PC-3 (cell line): ENCODE measurements around the gene THY1. TPM values are rescaled to one million over a fixed set of nuclear protein-coding genes. Genes with fewer than 3 reads are reported as not detected.
"Not testable (repeated sequence)": the region's sequence is repeated elsewhere in the genome, so short reads cannot be mapped to it uniquely, and the experiment has no call there.

Experiments
- ATAC-seq: fragments of 200-7000 bp; cut with Tn5 transposase; 2 replicates; pipeline ENCODE4 v1.9.1; 2020; ENCODE audit warnings: mild to moderate bottlenecking, moderate library complexity
- BruUV-seq: library from RNA; stranded (reverse); fragments of 400-500 nt; replicated peaks from 2 replicates; lab custom pipeline; 2021; lab: Mats Ljungman, UMichigan
- CTCF ChIA-PET: fragments of 300-600 bp; sonication (Branson Sonifier 250); formaldehyde crosslinking; loops from one replicate; lab custom pipeline; 2022; ENCODE audit warnings: antibody characterized with exemption; lab: Charles Lee
- POLR2A ChIA-PET: fragments of 300-600 bp; sonication (Branson Sonifier 250); formaldehyde crosslinking; loops from one replicate; lab custom pipeline; 2022; ENCODE audit warnings: antibody characterized with exemption; ENCODE audit not compliant: unreplicated experiment; lab: Charles Lee
- DNase-seq: peaks from one replicate; pipeline ENCODE4 v3.0.0-alpha.2; 2015
- H2AFZ ChIP-seq: fragments of 300-600 bp; sonication (generic); 2 replicates; pipeline ENCODE4 v1.6.0; 2016; ENCODE audit warnings: antibody characterized with exemption, low read length
- H3F3A ChIP-seq: fragments of 300-600 bp; sonication (generic); one replicate; pipeline ENCODE4 v1.6.0; 2017; ENCODE audit warnings: antibody characterized with exemption, low read length, control low read depth, mild to moderate bottlenecking; ENCODE audit not compliant: unreplicated experiment
- H3K27ac ChIP-seq: fragments of 300-600 bp; sonication (generic); 2 replicates; pipeline ENCODE4 v1.5.1; 2016; ENCODE audit warnings: mild to moderate bottlenecking, low read length
- H3K27me3 ChIP-seq: fragments of 300-600 bp; sonication (generic); 2 replicates; pipeline ENCODE4 v1.6.1; 2016; ENCODE audit warnings: low read length, mixed read lengths
- H3K36me3 ChIP-seq: fragments of 300-600 bp; sonication (generic); 2 replicates; pipeline ENCODE4 v1.6.1; 2016; ENCODE audit warnings: low read depth, mixed run types, low read length, mixed read lengths
- H3K4me1 ChIP-seq: fragments of 300-600 bp; sonication (generic); 2 replicates; pipeline ENCODE4 v1.5.1; 2016; ENCODE audit warnings: low read length; ENCODE audit not compliant: insufficient read depth
- H3K4me2 ChIP-seq: fragments of 300-600 bp; sonication (generic); 2 replicates; pipeline ENCODE4 v1.6.0; 2016; ENCODE audit warnings: low read length
- H3K4me3 ChIP-seq: fragments of 300-600 bp; sonication (generic); 2 replicates; pipeline ENCODE4 v1.5.1; 2016; ENCODE audit warnings: mild to moderate bottlenecking, low read length, mixed read lengths
- H3K79me2 ChIP-seq: fragments of 300-600 bp; sonication (generic); 2 replicates; pipeline ENCODE4 v1.6.1; 2017; ENCODE audit warnings: low read length, mixed read lengths
- H3K9ac ChIP-seq: fragments of 300-600 bp; sonication (generic); 2 replicates; pipeline ENCODE4 v1.6.0; 2016; ENCODE audit warnings: mild to moderate bottlenecking, low read length
- H3K9me2 ChIP-seq: fragments of 300-600 bp; sonication (generic); replicated peaks from 2 replicates; pipeline ENCODE4 v1.6.1; 2016; ENCODE audit warnings: mixed run types, low read length, mixed read lengths
- H3K9me3 ChIP-seq: fragments of 300-600 bp; sonication (generic); 2 replicates; pipeline ENCODE4 v1.6.1; 2016; ENCODE audit warnings: low read length, mixed read lengths
- H4K20me1 ChIP-seq: fragments of 300-600 bp; sonication (generic); 2 replicates; pipeline ENCODE4 v1.6.1; 2016; ENCODE audit warnings: low read length, mixed read lengths
- EZH2 ChIP-seq: fragments of 300-600 bp; sonication (generic); IDR thresholded peaks from one replicate; pipeline ENCODE4 v1.6.1; 2017; ENCODE audit warnings: antibody characterized with exemption, mild to moderate bottlenecking, low read length; ENCODE audit not compliant: unreplicated experiment
- EZH2phosphoT487 ChIP-seq: fragments of 300-600 bp; sonication (generic); IDR thresholded peaks from 2 replicates; pipeline ENCODE4 v1.6.1; 2018; ENCODE audit warnings: mild to moderate bottlenecking, antibody characterized with exemption, low read length, borderline replicate concordance
- intact Hi-C: fragments of 100-400 bp; cut with micrococcal nuclease; formaldehyde crosslinking; loops from 2 replicates; pipeline ENCODE4 v1.9.0; 2023
- total RNA-seq: library from RNA; depleted of rRNA; stranded (reverse); fragments of >200 nt; gene quantifications from 2 replicates; pipeline ENCODE4 v1.2.3, GENCODE V29; 2014
- TF ChIP-seq, protein P1 (sequence below): fragments of 300-600 bp; sonication (generic); conservative IDR thresholded peaks from 2 replicates; pipeline ENCODE4 v1.5.1; 2017; ENCODE audit warnings: antibody characterized with exemption, low read depth, mild to moderate bottlenecking, low read length

The THY1 gene
- total RNA-seq, 1 experiment from 2014 or later: not detected

DNA sequence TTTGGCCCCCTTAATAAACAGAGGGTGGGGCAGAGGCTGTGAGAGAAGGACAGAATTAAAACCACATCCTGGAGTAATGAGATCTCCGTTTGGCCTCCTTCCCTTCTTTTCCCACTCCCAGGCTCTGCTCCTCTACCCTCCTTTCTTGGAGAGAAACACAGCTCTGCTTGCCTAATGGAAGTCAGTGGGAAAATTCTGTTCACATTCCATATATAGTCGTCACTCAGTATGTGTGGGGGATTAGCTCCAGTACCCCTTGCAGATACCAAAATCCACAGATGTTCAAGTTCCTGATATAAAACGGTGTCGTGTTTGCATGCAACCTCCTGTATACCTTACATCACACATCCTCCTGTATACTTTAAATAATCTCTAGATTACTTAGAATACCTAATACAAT is 37.6 kb upstream of the THY1 start:
- no peak overlapping the region for H3K9ac ChIP-seq
- H3K27ac ChIP-seq: 0 out of 2 replicates have a peak overlapping the region, but pooled peaks have one; percentile 4
- peaks cover 19% of the 10 kb centered on the region for H3K4me1 ChIP-seq

DNA sequence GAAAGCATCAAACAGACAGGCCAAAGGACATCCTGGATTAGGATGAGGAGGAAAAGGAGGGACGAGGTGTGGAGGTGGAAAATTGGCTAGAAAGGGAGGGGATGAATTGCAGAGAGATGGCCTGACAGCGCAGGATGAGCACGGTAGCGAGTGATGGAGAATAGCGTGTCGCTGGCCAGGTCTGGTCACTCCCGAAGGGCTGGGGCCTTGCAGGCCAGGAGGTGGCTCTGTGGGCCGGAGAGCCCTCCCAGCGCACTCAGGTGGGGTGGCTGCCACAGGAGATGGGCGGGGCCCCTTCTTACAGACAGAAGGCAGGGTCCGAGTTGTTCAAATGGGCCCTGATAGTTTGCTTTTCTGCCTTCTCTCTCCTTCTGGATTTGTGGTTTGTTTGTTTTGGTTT is 37.1 kb upstream of the THY1 start:
- ChIA-PET POLR2A (no interaction called here), CTCF (no interaction called here)
- Histone ChIP-seq H3K27me3 (no peaks in the 10 kb centered on the region), H3K9me3 (no peaks in the 10 kb centered on the region), H3K9ac (no peak overlapping the region), H2AFZ (no peak overlapping the region), H4K20me1 (no peaks in the 10 kb centered on the region), H3K4me3 (no peak overlapping the region), H3K79me2 (no peaks in the 10 kb centered on the region), H3K36me3 (no peaks in the 10 kb centered on the region), H3K9me2 (no peaks in the 10 kb centered on the region), H3F3A (no peaks in the 10 kb centered on the region), H3K4me1 (peaks cover 19% of the 10 kb centered on the region), H3K27ac (0 out of 2 replicates have a peak overlapping the region, but pooled peaks have one; percentile 4), H3K4me2 (no peak overlapping the region)
- intact Hi-C loops: no loop called here
- DNase-seq: no peak
- BruUV-seq: no TSS peak
- ATAC-seq: no peak
- TF ChIP-seq, protein P1, sequence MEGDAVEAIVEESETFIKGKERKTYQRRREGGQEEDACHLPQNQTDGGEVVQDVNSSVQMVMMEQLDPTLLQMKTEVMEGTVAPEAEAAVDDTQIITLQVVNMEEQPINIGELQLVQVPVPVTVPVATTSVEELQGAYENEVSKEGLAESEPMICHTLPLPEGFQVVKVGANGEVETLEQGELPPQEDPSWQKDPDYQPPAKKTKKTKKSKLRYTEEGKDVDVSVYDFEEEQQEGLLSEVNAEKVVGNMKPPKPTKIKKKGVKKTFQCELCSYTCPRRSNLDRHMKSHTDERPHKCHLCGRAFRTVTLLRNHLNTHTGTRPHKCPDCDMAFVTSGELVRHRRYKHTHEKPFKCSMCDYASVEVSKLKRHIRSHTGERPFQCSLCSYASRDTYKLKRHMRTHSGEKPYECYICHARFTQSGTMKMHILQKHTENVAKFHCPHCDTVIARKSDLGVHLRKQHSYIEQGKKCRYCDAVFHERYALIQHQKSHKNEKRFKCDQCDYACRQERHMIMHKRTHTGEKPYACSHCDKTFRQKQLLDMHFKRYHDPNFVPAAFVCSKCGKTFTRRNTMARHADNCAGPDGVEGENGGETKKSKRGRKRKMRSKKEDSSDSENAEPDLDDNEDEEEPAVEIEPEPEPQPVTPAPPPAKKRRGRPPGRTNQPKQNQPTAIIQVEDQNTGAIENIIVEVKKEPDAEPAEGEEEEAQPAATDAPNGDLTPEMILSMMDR: no peak
- TF ChIP-seq EZH2phosphoT487 (no peak), EZH2 (no peak)

More for the DNA sequence above, 37.6 kb upstream of the THY1 start:
- Histone ChIP-seq H3F3A (no peaks in the 10 kb centered on the region), H4K20me1 (no peaks in the 10 kb centered on the region), H3K9me3 (no peaks in the 10 kb centered on the region), H3K27me3 (no peaks in the 10 kb centered on the region), H2AFZ (no peak overlapping the region), H3K9me2 (no peaks in the 10 kb centered on the region), H3K4me2 (no peak overlapping the region), H3K79me2 (no peaks in the 10 kb centered on the region), H3K4me3 (no peak overlapping the region), H3K36me3 (no peaks in the 10 kb centered on the region)
- POLR2A ChIA-PET: no interaction called here
- DNase-seq: no peak
- CTCF ChIA-PET: no interaction called here
- BruUV-seq: no TSS peak
- intact Hi-C loops: no loop called here
- TF ChIP-seq EZH2: no peak
- TF ChIP-seq EZH2phosphoT487: no peak
- TF ChIP-seq, protein P1: no peak
- ATAC-seq: peak; percentile 66

DNA sequence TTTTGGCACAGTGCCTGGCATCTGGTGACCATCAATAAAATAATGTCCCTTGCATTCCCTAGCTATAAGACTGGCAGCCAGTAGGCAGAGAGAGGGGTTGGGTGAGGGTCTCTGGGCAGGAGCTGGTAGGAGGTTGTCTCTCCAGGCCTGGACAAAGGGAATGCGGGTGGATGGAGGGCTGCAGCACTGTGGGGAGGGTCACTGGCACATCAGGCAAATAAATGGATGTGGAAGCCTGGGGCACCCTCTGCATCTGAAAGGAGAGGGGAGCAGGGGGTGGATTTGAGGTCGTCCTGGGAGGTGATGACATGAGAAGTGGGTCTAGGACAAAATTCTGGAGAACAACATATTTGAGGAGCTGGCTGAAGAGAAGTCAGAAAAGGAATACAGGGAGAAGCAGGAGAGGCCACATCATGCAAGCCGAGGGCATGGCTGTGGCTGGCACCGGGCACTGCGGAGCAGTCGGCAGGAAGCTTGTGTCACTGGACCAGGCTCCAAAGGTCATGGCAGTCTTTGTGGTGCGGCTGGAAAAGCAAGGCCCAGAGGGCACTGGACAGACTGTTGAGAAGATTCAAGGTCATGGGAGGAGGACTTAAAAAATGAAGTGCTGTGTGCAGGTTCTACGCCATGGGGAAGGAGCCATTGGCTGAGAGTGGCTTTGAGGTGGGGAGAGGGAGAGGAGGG is 36.5 kb upstream of the THY1 start:
- ATAC-seq (no peak), DNase-seq (no peak)
- no TSS peak for BruUV-seq
- peaks cover 19% of the 10 kb centered on the region for H3K4me1 ChIP-seq
- H3K9ac ChIP-seq: no peak overlapping the region
- H3F3A ChIP-seq: no peaks in the 10 kb centered on the region
- no peaks in the 10 kb centered on the region for H3K36me3 ChIP-seq
- H3K79me2 ChIP-seq: no peaks in the 10 kb centered on the region
- ChIA-PET CTCF (no interaction called here), POLR2A (interaction anchor here (0.5 to 0.6 kb wide), 2 partner anchors 34 to 143 kb away, joined by 3 to 5 read pairs; no protein-coding TSS in a partner anchor)
- no peaks in the 10 kb centered on the region for H3K27me3 ChIP-seq
- H3K9me3 ChIP-seq: no peaks in the 10 kb centered on the region
- no peak overlapping the region for H3K27ac ChIP-seq
- H2AFZ ChIP-seq: no peak overlapping the region
- intact Hi-C loops: no loop called here
- no peaks in the 10 kb centered on the region for H4K20me1 ChIP-seq
- H3K4me2 ChIP-seq: no peak overlapping the region
- no peak overlapping the region for H3K4me3 ChIP-seq
- no peaks in the 10 kb centered on the region for H3K9me2 ChIP-seq
- no peak for TF ChIP-seq EZH2phosphoT487

DNA sequence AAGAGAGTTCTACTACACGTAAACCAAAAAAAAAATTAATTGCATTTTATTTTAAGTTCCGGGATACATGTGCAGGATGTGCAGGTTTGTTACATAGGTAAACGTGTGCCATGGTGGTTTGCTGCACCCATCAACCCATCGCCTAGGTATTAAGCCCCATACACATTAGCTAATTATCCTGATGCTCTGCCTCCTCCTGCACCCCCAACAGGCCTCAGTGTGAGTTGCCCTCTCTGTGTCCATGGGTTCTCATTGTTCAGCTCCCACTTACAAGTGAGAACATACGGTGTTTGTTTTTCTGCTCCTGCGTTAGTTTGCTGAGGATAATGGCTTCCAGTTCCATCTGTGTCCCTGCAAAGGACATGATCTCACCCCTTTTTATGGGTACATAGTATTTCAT is 32.7 kb upstream of the THY1 start:
- ATAC-seq, BruUV-seq, H3K4me2 ChIP-seq, H4K20me1 ChIP-seq, H3K9me2 ChIP-seq, H3F3A ChIP-seq, H3K9ac ChIP-seq, H3K27me3 ChIP-seq, DNase-seq, H3K27ac ChIP-seq, CTCF ChIA-PET, H2AFZ ChIP-seq, H3K36me3 ChIP-seq, H3K79me2 ChIP-seq, H3K4me1 ChIP-seq, intact Hi-C loops, H3K9me3 ChIP-seq, H3K4me3 ChIP-seq, POLR2A ChIA-PET: not testable (repeated sequence)

DNA sequence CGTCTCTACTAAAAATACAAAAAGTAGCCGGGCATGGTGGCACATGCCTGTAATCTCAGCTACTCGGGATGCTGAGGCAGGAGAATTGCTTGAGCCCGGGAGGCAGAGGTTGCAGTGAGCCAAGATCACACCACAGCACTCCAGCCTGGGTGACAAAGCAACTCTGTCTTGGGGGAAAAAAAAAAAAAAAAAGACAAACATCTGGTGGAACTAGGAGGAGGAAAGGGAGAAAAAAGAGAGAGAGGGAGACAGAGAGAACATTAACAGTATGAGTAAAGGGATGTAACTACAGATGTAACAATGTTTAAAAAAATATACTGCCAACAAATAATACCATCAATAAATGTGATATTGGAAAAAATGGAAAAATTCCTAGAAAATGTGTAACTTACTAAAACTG is 32.3 kb upstream of the THY1 start:
- H3K36me3 ChIP-seq, H3K27ac ChIP-seq, H3K4me1 ChIP-seq, ATAC-seq, H3F3A ChIP-seq, H4K20me1 ChIP-seq, H3K4me3 ChIP-seq, H3K27me3 ChIP-seq, H3K9ac ChIP-seq, POLR2A ChIA-PET, CTCF ChIA-PET, H3K9me2 ChIP-seq, H2AFZ ChIP-seq, H3K4me2 ChIP-seq, BruUV-seq, DNase-seq, intact Hi-C loops, H3K79me2 ChIP-seq, H3K9me3 ChIP-seq: not testable (repeated sequence)
